NCI-H510A (cell line): ENCODE measurements around the gene MEG3.

ENCODE experiments used
- DNase-seq: peaks from one replicate; lab custom pipeline; 2025; lab: John Stamatoyannopoulos, UW

Gene MEG3

DNA sequence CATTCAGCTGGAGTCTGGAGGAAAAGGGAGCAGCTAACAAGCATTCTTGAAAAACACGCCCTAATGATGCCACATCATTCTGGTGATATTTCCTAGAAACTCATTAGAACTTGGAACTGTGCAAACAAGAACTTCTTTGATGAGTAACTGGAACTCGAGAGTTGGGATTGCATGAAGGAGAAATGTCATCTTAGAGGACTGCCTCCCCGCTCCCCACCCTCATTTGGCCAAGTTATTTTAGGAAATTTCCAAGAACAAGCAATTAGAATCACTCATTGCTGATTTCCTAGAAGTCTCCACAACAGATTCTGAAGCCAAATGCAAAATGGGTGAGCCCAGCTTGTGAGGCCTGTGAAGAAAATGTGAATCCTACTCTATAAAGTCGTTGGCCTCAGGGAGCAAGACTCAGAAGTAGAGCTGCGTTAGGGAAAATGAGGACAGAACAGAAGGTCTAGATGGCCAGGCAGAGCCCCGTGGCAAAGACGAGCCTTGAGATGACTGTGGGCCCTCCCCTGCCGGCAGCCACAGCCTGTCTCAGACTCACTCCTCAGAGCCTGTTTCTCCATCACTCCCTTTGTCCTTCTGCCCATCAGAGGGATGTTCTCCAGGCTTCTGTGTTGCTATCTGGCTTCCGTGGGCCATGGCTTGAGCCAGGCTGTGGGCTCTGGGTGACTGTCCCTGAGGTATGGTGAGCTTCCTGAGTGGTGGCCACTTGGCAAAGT lies 39.2 kb downstream of the MEG3 start:
- DNase-seq: no peak

DNA sequence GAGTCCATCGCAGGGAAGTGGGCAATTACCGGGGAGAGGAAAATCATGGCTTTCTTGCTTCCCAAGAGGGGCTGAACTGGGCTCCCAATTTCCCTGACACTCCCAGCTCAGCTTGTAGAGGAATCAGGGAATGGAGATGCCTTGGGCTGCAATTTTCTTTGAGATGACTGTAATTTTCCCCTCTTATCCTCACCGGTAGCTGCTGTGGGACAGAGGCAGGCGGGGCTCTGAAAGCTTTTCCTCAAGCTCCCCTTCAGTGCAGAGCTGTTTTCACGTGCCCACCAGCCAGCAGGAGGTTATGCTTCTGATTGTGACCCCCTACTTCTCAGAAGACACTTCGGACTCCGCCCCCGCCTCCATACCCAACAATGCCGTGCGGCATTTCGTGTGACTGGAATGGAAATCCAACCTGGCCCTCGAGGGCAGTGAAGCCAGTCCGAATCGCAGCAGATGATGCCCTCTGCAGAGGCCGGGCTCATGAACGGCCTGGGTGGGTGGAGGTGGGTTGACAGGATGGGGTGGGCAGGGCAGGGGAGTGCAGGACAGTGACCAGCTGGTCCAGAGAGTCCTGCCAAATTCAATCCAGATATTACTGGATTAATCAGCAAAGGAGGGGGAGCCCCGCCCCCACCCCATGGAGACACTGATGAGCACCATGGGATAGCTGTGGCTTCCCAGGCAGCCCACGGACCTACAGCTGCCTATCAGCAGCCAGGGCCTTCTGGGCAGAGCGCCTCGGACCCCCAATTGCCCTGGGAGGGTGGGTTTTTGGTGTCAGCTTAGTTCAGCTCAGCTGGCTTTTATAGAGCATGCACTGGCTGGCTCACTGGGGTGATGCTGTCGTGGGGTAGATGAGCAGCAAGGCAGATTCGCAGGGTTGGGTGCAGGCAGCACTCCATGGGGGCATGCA lies 40.0 kb downstream of the MEG3 start:
- no peak for DNase-seq

DNA sequence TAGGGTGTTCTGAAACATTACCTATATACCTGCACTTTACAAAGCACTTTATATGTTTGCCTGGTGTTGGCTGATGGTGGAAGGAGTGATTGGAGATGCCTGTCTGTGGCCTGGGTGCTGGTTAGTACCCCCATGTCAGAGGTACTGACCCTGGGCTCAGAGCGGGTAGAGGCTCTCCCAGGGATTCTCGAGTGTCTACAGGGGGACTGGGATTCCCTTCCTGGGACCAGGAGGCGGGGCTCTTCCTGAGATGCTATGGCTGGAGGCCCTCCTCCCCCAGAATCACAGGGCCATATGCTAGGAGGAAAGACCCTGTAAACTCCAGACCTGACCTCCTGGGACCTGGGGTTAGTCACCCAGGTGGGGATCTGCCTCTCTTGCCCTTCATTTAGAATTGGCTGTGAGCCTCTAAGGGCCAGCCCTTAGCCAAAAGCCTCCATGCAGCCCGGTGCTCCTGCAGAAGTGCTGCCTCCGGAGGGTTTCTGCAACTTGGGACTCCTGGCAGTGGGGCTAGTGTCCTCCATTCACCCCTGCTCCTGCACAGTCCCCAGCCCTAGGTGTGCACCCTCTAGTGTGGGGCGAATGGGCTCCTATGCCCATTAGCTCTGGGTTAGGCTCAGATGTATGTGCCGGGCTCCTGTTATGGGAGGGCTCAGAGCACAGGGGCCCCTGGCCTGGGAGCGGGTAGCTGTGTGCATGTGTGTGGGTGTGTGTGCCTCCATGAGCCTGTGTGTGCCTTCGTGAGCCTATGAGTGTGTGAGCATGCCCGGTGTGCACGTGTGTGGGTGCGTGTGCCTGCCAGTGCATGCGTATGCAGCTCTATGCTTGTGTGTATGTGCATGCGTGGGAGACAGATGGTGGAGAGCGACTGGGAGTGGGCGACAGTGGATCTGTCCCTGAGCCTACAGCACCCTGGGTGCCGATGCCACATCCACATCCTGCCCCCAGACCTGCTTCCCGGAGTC lies 41.0 kb downstream of the MEG3 start:
- DNase-seq: no peak

DNA sequence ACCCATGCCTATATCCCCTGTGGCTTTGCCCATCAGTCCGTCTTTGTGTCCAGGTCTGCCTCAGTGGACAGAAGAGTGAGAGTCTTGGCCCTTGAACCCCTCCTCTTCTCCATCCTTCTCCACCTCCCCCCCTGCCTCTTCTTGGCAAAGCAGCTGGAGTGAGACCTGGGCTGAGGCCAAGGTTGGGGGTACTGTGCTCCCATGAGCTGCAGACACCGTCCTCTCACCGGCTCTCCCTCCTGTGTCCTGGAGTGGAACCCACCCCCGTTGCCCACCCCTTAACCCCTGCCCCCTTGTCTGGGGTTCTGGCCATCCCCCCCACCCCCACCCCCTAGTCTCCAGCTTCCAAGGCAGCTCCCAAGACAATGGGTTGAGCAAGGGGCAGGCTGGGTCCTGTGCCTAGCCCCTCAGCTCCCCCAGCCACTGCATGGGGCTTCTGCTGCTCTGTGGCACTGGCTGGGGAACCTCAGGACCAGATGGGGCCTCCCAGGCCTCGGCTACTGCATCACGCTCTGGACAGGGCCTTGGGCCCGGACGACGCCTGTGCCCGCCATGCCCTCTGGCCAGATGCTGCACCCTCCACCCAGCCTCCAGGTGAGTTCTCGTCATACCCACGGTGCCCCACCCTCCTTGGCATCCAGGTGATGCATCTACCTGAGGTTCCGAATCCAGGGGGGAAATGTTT lies 41.9 kb downstream of the MEG3 start:
- no peak for DNase-seq

DNA sequence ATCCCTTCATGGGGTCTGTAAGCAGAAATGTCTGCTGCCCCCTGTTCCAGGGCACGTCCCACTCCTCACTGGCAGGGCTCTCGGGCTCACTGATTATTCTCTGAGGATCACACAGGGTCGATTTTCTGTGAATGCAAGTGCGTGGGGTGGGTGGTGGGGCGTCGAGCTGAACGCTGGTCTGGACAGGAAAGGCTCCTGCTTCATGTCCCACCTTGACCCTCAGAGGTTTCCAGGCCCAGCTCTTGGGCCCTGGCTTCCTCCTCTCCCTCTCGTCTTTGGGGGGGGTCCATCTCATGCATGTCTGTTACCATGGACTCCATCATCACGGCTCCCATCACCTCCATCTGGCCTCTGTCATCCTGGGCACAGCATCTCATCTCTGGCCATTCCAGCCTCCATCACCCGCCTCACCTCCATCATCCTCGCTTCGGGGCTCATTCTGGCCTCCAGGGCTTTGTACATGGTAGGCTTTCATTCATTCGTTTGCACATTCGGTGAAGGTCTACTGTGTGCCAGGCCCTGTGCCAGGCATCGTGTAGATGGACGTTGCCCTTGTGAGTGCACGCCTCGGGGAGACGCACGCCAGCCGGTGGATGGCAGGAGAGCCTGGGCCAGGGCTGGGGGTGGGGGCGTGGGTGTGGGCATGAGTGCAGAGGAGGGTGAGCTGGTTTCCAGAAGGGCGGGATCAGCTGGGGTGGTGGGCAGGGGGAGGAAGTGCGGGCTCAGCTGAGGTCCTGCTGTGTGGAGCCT lies 42.9 kb downstream of the MEG3 start:
- DNase-seq: no peak

DNA sequence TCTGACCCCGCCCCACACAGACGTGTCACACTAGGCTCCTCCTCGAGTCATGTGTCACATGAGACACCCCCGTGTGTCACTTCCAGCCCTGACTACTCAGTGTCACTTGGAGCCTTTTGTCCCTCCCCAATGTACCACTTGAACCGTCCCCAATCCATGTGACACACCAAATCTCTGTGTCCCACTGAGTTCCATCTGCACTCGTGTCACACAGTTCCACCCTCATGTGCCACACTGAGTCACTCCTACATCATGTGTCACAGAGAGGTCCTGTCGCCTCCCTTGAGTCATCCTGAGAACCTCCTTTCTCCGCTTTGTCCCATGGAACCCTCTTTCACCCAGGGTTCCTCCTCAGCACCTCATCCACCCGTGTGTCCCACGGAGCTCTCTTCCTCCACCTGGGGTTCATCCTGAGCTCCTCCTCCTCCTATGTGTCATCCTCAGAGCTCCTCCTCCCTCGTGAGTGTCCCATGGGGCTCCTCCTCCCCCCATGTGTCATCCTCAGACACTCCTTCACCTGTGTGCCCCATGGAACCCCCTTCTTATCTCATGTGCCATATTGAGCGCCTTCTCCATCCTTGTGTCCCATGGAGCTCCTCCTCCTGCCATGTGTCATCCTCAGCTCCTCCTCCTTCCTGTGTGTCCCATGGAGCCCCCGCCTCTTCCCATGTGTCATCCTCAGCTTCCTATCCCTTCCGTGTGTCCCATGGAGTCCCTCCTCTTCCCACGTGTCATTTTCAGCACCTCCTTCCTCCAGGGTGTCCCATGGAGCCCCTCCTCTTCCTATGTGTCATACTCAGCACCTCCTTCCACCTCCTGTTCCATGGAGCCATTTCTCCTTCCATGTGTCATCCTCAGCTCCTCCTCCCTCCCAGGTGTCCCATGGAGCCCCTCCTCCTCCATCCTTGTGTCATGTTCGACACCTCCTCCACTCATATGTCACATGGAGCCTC lies 45.6 kb downstream of the MEG3 start:
- DNase-seq: no peak

DNA sequence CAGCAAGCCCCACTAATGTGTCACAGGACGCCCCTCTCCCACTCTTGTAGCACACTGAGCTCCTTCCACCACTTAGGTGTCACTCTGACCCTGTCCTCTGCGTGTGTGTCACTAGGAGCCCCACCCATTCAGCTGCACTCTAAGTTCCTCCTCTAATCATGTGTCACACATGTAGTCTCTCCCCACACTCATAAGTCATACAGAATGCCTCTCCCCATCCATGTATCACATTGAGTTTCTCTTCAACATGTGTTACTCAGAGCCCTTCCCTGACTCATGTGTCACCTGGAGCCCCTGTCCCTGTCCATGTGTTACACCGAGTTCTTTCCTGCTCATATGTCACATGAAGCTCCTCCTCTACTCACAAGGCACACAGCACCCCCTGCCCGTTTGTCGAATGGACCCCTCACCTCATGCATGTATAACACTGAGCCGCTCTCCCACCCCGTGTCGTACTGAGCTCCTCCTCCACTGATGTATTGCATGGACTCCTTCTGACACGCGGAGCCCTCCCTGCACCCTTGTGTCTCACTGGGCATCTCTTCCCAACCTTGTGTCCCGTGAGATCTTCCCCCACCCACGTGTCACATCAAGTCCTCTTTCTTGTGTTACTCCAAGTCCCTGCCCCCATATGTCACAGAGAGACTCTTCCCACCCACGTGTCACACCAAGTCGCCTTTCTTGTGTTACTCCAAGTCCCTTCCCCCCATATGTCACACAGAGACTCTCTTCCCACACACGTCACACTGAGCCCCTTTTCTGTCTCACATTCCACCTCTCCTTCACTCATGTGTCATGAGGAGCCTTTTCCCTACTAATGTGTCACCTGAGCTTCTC lies 46.6 kb downstream of the MEG3 start:
- no peak for DNase-seq

DNA sequence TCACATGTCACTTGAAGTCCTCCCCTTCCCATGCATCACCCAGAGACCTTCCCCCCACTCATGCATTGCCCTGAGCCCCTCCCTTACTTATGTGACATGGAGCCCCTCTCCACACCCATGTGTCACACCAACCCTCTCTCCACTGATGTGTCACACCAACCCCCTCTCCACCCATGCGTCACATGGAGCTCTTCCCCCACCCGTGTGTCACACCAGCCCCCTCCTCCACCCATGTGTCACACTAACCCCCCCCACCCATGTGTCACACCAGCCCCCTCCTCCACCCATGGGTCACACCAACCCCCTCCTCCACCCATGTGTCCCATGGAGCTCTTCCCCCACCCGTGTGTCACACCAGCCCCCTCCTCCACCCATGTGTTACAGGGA lies 47.2 kb downstream of the MEG3 start:
- no peak for DNase-seq

DNA sequence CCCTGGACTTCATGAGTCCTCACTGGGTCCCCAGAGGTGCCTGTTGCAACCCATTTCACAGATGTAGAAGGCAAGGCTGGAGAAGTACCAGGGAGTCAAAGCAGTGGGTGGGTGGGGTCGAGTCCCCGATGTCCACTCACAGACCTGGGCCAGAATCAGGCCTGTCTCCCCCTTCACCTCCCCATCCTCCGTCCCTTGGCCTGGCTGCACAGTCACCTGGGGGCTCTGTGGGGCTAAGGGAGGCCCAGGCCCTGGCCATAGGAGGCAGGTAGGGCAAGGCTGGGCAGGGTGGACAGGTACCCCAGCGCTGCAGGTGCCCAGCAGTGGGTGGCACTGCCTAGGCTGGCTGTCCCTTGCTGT lies 48.1 kb downstream of the MEG3 start:
- DNase-seq: no peak

DNA sequence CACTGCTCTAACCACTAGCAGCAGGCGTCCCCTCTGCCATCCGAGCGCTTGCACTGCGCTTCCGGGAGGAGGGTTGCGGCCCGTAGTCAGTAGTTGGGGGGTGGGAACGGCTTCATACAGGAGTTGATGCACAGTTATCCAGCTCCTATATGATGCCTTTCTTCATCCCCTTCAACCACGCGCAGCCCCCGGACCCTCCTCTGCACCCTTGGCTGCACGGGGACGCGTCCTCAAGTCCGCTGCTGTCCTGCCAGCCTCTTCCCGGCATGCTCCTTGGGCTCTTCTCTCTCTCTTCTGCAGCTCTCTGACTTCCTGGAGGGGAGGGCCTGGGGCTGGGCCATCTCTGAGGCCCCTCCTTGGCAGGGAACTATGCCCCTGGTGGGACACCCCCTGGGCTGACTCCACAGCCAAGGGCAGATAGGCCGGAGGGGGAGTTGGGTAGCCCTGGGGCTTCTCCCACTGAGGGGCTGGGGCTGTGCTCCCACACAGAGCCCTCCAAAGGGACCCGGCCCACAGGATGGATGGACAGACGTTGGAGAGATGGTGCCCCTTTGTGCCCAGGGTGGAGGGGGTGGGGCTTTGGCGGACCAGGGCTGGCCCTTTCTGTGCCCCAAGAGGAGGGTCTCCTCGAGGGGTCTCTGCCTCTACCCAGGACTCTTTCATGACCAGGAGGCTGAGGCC lies 48.6 kb downstream of the MEG3 start:
- DNase-seq: no peak

DNA sequence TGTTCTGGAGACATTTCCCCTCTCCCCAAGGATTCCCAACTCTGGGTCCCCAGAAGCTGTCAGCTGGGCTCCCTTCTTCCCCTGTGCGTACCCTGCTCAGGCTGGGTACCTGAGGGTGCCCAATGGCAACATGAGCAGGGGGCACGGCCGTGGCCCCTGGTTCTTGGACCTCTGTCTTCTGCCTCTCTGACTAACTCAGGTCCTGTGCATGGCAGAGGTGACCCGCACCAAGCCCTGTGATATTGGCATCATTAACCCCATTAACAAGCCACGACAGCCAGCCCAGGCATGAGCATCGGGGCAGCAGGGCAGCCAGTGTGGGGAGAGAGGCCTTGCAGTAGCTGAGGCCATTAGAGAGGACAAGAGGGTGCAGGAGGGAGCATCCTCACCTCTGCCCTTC lies 49.2 kb downstream of the MEG3 start:
- no peak for DNase-seq

DNA sequence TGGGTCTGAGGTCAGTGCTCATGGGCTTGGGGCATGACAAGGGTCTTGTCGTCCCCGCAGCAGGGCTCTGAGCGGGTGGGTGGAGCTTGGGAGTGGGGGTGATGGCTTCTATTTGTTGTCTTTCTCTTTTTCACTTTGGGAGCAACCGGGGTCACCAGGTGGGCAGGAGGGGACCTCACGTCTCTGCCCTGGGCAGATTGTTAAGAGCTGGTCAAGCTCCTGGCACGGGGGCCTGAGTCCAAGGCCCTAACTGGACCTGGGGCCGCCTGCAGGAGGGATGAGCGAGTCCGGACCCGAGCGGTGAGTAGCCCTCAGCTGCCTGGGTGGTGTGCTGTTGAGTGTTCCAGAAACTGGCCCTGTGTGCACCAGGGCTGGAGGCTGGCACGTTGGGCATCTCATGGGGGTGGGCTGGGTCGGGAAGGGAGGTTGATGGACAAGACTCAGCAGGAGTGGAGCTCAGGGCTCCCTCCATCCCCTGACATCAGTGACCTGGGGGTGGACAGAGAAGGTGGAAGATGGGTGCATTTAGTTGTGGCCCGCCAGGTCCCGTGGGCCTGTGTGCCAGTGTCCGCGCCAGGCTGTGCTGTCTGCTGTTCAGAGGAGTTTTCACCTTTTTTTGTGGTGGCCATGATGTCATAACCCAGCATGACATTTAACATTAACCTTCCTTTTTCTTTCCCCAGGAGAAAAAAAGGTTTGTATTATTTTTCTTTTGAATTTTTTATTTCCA lies 50.1 kb downstream of the MEG3 start:
- DNase-seq: no peak

DNA sequence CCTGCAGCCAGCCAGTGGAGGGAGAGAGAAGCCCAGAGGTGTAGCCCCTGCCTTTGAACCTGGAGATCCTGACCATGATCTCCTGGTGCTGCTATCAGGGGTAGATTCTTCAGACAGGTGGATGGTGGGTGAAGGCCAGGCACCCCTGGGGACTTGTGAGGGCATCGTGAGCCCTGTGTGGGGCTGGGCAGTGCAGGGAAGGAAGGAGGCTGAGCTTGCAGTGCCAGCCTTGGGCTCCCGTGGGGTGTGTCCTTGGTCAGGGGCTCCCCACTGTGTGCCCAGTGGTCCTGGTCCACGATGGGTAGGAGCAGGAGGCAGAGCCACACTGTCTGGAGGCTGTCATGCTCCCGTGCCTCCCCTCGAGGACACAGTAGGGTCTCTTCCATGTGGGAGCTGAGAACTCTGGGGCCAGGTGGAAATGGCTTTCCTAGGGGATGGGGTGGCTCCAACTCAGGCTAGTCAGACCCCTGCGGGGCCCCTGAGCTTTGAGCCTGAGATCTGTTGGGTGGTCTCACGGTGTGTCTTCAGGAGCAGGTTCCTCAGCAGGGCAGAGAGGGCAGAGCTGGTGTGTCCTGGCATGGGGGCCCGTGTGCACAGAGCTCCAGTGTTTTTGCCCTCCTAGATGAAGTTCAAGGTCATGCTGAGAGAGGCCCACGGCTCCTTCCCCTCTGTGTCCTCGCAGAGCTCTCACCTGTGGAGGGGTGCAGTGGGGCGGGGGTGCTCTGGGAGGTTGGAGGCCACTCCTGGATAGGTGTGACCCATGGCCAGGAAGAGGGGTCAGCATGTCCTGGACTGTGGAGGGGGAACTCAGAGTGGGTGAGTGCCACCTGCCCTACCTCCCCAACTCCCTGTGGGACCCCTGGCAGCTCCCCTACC lies 52.6 kb downstream of the MEG3 start:
- DNase-seq: no peak

DNA sequence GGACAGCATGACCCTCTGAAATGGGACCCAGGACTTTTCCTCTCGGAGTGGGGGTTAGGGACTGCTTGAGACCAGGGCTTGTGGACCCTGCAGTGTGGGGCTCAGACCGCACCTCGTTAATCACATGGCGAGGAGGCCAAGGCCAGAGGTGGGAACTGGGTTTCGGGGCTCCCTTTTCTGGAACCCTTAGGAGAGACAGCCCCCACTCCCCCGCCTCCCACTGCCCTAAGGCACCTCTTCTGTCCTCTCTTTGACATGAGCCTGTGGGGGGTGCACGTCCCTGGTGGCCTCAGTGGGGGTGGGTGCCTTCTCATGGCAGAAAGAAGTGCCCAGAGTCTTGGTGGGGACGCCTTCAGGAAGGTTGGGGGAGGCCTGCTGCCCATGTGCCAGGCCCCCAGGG lies 53.3 kb downstream of the MEG3 start:
- no peak for DNase-seq

DNA sequence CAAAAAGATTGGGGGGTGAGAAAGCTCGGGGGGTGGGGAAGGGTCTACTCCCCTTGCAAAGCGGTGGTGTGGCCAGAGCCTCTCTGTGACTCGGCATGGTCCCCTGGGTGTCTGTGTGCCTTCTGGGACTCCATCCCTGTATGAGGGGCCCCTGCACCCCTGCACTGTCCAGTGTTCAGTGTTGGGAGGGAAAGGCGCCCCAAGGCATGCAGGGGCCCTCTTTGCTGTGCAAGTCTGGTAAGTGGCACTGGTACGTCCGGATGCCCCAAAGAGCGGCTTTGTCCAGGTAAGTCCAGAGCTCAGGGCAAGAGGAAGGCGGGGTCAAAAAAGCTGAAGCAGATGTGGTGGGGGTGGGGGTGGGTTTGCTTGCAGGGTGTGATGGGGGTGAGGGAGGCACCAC lies 53.9 kb downstream of the MEG3 start:
- no peak for DNase-seq

DNA sequence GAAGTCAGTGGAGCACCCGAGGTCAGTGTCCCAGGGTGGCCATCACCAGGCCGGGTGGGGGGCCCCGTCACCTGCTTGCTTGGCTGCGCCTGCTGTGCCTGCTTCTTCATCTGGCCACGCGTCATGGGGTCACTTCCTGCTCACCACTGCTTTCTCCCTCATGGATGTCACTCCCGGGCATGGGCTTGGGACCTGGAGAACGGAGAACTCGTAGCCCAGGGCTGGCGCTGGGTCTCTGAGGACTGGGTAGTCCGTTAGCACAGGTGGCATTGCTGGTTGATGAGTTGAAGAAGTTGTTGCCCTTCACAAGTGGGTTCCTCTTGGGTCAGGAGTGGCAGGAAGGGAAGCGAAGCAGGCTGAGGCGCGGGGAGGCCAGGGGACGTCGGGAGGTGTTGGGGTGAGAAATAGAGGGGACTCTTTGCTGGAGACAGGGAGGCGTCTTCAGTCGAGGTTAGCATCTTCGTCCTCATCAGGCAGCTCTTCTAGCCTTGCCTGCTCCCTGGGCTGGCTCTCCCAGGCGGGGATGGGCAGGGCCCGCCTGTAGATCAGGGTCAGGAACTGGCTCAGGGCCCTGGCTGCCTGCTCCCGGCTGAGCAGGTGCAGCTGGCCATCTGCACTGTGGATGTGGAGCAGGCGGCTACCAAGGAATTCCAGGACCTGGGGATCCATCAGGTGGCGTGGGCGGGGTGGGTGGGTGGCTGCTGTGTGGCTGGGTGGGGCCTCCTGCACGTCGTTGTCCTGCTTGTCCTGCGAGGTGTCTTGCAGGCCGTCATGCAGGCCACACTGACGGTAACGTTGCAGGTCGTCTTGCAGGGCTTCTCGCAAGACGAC lies 54.6 kb downstream of the MEG3 start:
- no peak for DNase-seq
